HEK293 (cell line): ENCODE measurements around the gene KNG1.

Experiments
- CTCF ChIA-PET: fragments of 350-600 bp; formaldehyde crosslinking; extraction: SDS; loops from one replicate; lab custom pipeline; 2021; ENCODE audit warnings: antibody characterized with exemption; lab: Yijun Ruan, JAX
- POLR2A ChIA-PET: fragments of 300-600 bp; formaldehyde crosslinking; extraction: SDS; loops from one replicate; lab custom pipeline; 2020; ENCODE audit warnings: antibody characterized with exemption, inconsistent platforms; lab: Yijun Ruan, JAX
- H3K27ac ChIP-seq: fragments of 200-500 bp; sonication (Bioruptor generic); 2 replicates; pipeline ENCODE4 v1.5.1; 2014; ENCODE audit warnings: low read depth, low read length, control low read depth, inconsistent platforms; ENCODE audit errors: extremely low read depth
- H3K36me3 ChIP-seq, 2 experiments: fragments of 200-500 bp in 1 of 2; sonication (Bioruptor generic) in 1 of 2; 1 replicate in 1 of 2; 2 replicates in 1 of 2; pipeline ENCODE4 v1.5.1; 2014 to 2017; ENCODE audit warnings: inconsistent platforms in 2 of 2, low read length in 2 of 2; ENCODE audit not compliant: control insufficient read depth in 2 of 2, insufficient read depth in 1 of 2
- H3K4me1 ChIP-seq: fragments of 200-500 bp; sonication (Bioruptor generic); 2 replicates; pipeline ENCODE4 v1.5.1; 2014; ENCODE audit warnings: mild to moderate bottlenecking, low read length, inconsistent platforms; ENCODE audit not compliant: control insufficient read depth, insufficient read depth
- H3K4me3 ChIP-seq: 2 replicates; pipeline ENCODE4 v1.5.1; 2011; ENCODE audit warnings: low read depth, mild to moderate bottlenecking, control low read depth, low read length, moderate library complexity
- H3K9me3 ChIP-seq: fragments of 200-500 bp; sonication (Bioruptor generic); 2 replicates; pipeline ENCODE4 v1.5.1; 2014; ENCODE audit warnings: low read depth, low read length, inconsistent platforms; ENCODE audit not compliant: control insufficient read depth, insufficient read depth
- HOXD13 ChIP-seq: sonication (generic); formaldehyde crosslinking; IDR thresholded peaks from 2 replicates; pipeline ENCODE4 v1.8.0; 2022; ENCODE audit warnings: missing genetic modification reagents, borderline replicate concordance
- KLF8 ChIP-seq: fragments of 450-650 bp; formaldehyde crosslinking; IDR thresholded peaks from 2 replicates; pipeline ENCODE4 v1.5.1; 2016; ENCODE audit warnings: missing biosample characterization, missing genetic modification characterization
- MYNN ChIP-seq: fragments of 450-650 bp; formaldehyde crosslinking; IDR thresholded peaks from 2 replicates; pipeline ENCODE4 v1.5.1; 2016; ENCODE audit warnings: missing biosample characterization, missing genetic modification characterization, borderline replicate concordance
- MZF1 ChIP-seq: fragments of 450-650 bp; formaldehyde crosslinking; IDR thresholded peaks from 2 replicates; pipeline ENCODE4 v1.5.1; 2017; ENCODE audit warnings: missing biosample characterization, missing genetic modification characterization, borderline replicate concordance
- SCRT1 ChIP-seq: fragments of 450-650 bp; formaldehyde crosslinking; IDR thresholded peaks from 2 replicates; pipeline ENCODE4 v1.5.1; 2016; ENCODE audit warnings: missing biosample characterization, missing genetic modification characterization, borderline replicate concordance
- SCRT2 ChIP-seq: fragments of 450-650 bp; formaldehyde crosslinking; IDR thresholded peaks from 2 replicates; pipeline ENCODE4 v1.5.1; 2016; ENCODE audit warnings: missing biosample characterization, missing genetic modification characterization
- YY2 ChIP-seq: fragments of 450-650 bp; formaldehyde crosslinking; IDR thresholded peaks from 2 replicates; pipeline ENCODE4 v1.5.1; 2016; ENCODE audit warnings: missing biosample characterization, missing genetic modification characterization
- ZNF169 ChIP-seq: fragments of 450-650 bp; formaldehyde crosslinking; IDR thresholded peaks from 2 replicates; pipeline ENCODE4 v1.5.1; 2016; ENCODE audit warnings: missing biosample characterization, missing genetic modification characterization
- ZNF174 ChIP-seq: fragments of 450-650 bp; formaldehyde crosslinking; IDR thresholded peaks from 2 replicates; pipeline ENCODE4 v1.5.0; 2017; ENCODE audit warnings: missing biosample characterization, mild to moderate bottlenecking, missing genetic modification characterization
- ZNF184 ChIP-seq: fragments of 450-650 bp; IDR thresholded peaks from 2 replicates; pipeline ENCODE4 v1.5.1; 2018; ENCODE audit warnings: missing biosample characterization, mild to moderate bottlenecking, missing genetic modification characterization
- ZNF354C ChIP-seq: fragments of 450-650 bp; formaldehyde crosslinking; IDR thresholded peaks from 2 replicates; pipeline ENCODE4 v1.5.1; 2016; ENCODE audit warnings: missing biosample characterization, missing genetic modification characterization, low read depth, borderline replicate concordance
- ZNF404 ChIP-seq: fragments of 450-650 bp; formaldehyde crosslinking; IDR thresholded peaks from 2 replicates; pipeline ENCODE4 v1.5.1; 2017; ENCODE audit warnings: missing biosample characterization, missing genetic modification characterization
- ZNF426 ChIP-seq: fragments of 450-650 bp; formaldehyde crosslinking; IDR thresholded peaks from 2 replicates; pipeline ENCODE4 v1.5.1; 2017; ENCODE audit warnings: missing biosample characterization, missing genetic modification characterization, mild to moderate bottlenecking, inconsistent platforms, moderate library complexity
- ZNF548 ChIP-seq: fragments of 450-650 bp; formaldehyde crosslinking; IDR thresholded peaks from 2 replicates; pipeline ENCODE4 v1.5.1; 2016; ENCODE audit warnings: missing biosample characterization, missing genetic modification characterization
- ZNF560 ChIP-seq: fragments of 450-650 bp; formaldehyde crosslinking; IDR thresholded peaks from 2 replicates; pipeline ENCODE4 v1.5.1; 2017; ENCODE audit warnings: missing biosample characterization, missing genetic modification characterization, borderline replicate concordance
- ZNF626 ChIP-seq: fragments of 450-650 bp; sonication (Bioruptor Pico); formaldehyde crosslinking; IDR thresholded peaks from 2 replicates; pipeline ENCODE4 v1.5.1; 2018; ENCODE audit warnings: missing biosample characterization, missing genetic modification characterization, inconsistent platforms
- ZNF664 ChIP-seq: fragments of 450-650 bp; formaldehyde crosslinking; IDR thresholded peaks from 2 replicates; pipeline ENCODE4 v1.5.1; 2016; ENCODE audit warnings: missing biosample characterization, missing genetic modification characterization
- TF ChIP-seq, protein P1 (sequence below): fragments of 450-650 bp; formaldehyde crosslinking; IDR thresholded peaks from 2 replicates; pipeline ENCODE4 v1.5.1; 2016; ENCODE audit warnings: missing biosample characterization, missing genetic modification characterization
- TF ChIP-seq, protein P2 (sequence below): fragments of 450-650 bp; IDR thresholded peaks from 2 replicates; pipeline ENCODE4 v1.5.1; 2018; ENCODE audit warnings: missing biosample characterization, mild to moderate bottlenecking, missing genetic modification characterization
- TF ChIP-seq, protein P3 (sequence below): fragments of 450-650 bp; formaldehyde crosslinking; IDR thresholded peaks from 2 replicates; pipeline ENCODE4 v1.5.1; 2016; ENCODE audit warnings: missing biosample characterization, missing genetic modification characterization
- TF ChIP-seq, protein P4 (sequence below): fragments of 450-650 bp; formaldehyde crosslinking; IDR thresholded peaks from 2 replicates; pipeline ENCODE4 v1.5.1; 2017; ENCODE audit warnings: missing biosample characterization, missing genetic modification characterization
- TF ChIP-seq, protein P5 (sequence below): fragments of 450-650 bp; formaldehyde crosslinking; IDR thresholded peaks from 2 replicates; pipeline ENCODE4 v1.5.1; 2016; ENCODE audit warnings: missing biosample characterization, missing genetic modification characterization
- TF ChIP-seq, protein P6 (sequence below): fragments of 450-650 bp; formaldehyde crosslinking; IDR thresholded peaks from 2 replicates; pipeline ENCODE4 v1.5.1; 2016; ENCODE audit warnings: missing biosample characterization, missing genetic modification characterization

KNG1 gene

DNA sequence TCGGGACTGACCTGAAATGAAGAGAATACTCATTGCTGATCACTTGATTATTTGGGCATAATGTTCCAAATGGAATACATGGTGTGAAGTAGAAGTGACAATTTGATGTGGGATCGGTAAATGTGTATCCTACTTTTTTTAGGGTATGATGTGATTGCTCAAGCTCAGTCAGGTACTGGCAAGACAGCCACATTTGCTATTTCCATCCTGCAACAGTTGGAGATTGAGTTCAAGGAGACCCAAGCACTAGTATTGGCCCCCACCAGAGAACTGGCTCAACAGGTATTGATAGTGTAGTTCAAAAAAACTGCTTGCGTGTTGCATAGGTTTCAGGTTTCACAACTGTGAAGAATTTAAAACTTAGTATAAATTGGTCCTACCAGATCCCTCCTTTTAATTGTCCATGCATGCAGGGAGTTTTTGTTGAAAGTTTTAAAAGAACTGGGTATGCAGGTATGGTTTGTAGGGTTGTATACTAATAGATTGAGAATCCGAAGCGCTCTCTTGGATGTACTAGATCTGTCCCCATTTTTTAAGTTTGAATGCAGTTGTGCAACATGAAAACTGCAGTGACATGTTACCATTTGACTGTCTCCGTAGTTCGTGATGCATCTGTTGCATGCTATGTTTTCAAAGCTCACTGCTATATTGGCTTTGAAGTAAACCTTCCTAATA is 67.8 kb downstream of the KNG1 start:
- Histone ChIP-seq H3K4me1 (no peaks in the 10 kb centered on the region), H3K36me3 (peaks cover 0 to 63% of the 10 kb centered on the region in 2 experiments; a peak in 2 of 3 replicates), H3K4me3 (peak overlapping the region; percentile 100)
- CTCF ChIA-PET = interaction anchor here (1.3 kb wide), 1 partner anchor 168 kb away, joined by 3 read pairs; no protein-coding TSS in a partner anchor
- TF ChIP-seq MZF1 (tag by site-specific recombination) = no peak
- TF ChIP-seq SCRT2 = peak; percentile 94
- TF ChIP-seq ZNF560 (tag by site-specific recombination) = no peak
- TF ChIP-seq, protein P1, sequence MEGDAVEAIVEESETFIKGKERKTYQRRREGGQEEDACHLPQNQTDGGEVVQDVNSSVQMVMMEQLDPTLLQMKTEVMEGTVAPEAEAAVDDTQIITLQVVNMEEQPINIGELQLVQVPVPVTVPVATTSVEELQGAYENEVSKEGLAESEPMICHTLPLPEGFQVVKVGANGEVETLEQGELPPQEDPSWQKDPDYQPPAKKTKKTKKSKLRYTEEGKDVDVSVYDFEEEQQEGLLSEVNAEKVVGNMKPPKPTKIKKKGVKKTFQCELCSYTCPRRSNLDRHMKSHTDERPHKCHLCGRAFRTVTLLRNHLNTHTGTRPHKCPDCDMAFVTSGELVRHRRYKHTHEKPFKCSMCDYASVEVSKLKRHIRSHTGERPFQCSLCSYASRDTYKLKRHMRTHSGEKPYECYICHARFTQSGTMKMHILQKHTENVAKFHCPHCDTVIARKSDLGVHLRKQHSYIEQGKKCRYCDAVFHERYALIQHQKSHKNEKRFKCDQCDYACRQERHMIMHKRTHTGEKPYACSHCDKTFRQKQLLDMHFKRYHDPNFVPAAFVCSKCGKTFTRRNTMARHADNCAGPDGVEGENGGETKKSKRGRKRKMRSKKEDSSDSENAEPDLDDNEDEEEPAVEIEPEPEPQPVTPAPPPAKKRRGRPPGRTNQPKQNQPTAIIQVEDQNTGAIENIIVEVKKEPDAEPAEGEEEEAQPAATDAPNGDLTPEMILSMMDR = no peak
- no peak for TF ChIP-seq HOXD13
- TF ChIP-seq MYNN (tag by site-specific recombination) = no peak
- peak; percentile 72 for TF ChIP-seq SCRT1 (tag by site-specific recombination)
- TF ChIP-seq ZNF426 = no peak
- TF ChIP-seq KLF8 (tag by site-specific recombination) = no peak
- TF ChIP-seq, protein P2, sequence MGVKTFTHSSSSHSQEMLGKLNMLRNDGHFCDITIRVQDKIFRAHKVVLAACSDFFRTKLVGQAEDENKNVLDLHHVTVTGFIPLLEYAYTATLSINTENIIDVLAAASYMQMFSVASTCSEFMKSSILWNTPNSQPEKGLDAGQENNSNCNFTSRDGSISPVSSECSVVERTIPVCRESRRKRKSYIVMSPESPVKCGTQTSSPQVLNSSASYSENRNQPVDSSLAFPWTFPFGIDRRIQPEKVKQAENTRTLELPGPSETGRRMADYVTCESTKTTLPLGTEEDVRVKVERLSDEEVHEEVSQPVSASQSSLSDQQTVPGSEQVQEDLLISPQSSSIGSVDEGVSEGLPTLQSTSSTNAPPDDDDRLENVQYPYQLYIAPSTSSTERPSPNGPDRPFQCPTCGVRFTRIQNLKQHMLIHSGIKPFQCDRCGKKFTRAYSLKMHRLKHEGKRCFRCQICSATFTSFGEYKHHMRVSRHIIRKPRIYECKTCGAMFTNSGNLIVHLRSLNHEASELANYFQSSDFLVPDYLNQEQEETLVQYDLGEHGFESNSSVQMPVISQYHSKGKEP = peak; percentile 59; the same call in 1 of the 2 replicates
- TF ChIP-seq, protein P3, sequence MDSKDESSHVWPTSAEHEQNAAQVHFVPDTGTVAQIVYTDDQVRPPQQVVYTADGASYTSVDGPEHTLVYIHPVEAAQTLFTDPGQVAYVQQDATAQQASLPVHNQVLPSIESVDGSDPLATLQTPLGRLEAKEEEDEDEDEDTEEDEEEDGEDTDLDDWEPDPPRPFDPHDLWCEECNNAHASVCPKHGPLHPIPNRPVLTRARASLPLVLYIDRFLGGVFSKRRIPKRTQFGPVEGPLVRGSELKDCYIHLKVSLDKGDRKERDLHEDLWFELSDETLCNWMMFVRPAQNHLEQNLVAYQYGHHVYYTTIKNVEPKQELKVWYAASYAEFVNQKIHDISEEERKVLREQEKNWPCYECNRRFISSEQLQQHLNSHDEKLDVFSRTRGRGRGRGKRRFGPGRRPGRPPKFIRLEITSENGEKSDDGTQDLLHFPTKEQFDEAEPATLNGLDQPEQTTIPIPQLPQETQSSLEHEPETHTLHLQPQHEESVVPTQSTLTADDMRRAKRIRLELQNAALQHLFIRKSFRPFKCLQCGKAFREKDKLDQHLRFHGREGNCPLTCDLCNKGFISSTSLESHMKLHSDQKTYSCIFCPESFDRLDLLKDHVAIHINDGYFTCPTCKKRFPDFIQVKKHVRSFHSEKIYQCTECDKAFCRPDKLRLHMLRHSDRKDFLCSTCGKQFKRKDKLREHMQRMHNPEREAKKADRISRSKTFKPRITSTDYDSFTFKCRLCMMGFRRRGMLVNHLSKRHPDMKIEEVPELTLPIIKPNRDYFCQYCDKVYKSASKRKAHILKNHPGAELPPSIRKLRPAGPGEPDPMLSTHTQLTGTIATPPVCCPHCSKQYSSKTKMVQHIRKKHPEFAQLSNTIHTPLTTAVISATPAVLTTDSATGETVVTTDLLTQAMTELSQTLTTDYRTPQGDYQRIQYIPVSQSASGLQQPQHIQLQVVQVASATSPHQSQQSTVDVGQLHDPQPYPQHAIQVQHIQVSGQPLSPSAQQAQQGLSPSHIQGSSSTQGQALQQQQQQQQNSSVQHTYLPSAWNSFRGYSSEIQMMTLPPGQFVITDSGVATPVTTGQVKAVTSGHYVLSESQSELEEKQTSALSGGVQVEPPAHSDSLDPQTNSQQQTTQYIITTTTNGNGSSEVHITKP = no peak
- TF ChIP-seq, protein P4, sequence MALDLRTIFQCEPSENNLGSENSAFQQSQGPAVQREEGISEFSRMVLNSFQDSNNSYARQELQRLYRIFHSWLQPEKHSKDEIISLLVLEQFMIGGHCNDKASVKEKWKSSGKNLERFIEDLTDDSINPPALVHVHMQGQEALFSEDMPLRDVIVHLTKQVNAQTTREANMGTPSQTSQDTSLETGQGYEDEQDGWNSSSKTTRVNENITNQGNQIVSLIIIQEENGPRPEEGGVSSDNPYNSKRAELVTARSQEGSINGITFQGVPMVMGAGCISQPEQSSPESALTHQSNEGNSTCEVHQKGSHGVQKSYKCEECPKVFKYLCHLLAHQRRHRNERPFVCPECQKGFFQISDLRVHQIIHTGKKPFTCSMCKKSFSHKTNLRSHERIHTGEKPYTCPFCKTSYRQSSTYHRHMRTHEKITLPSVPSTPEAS (tag by site-specific recombination) = no peak
- TF ChIP-seq ZNF169 = no peak
- TF ChIP-seq, all 188 proteins: peak for 3
- POLR2A ChIA-PET = interaction anchor here (0.9 to 4.2 kb wide), 5 partner anchors 18 to 215 kb away, joined by 3 to 33 read pairs (median 5); partner anchors contain the start of gene DNAJB11
- no peak overlapping the region; the same call in 1 of the 2 replicates for H3K27ac ChIP-seq
- no peaks in the 10 kb centered on the region for H3K9me3 ChIP-seq

DNA sequence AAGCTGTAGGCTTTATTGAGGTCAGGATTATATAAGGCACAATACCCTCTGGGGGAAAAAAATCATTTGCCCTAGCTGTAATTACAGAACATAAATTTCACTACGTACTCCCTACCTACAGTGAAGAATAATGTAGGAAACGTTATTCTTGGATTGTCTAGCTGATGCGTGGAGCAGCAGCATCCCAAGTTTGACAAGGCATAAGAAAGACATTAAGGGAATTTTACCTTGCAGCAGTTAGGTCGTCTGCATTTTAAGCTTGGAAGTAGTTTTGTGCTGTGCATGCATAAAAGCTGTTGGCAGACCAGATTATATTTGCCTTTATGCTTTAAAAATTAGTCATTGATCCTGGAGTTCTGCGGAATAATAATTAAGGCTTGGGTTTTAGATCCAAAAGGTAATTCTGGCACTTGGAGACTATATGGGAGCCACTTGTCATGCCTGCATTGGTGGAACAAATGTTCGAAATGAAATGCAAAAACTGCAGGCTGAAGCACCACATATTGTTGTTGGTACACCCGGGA is 68.4 kb downstream of the KNG1 start:
- ChIA-PET POLR2A (interaction anchor here (1.0 to 4.2 kb wide), 2 partner anchors 37 to 215 kb away, joined by 3 to 33 read pairs; partner anchors contain the start of gene DNAJB11), CTCF (interaction anchor here (1.3 kb wide), 1 partner anchor 168 kb away, joined by 3 read pairs; no protein-coding TSS in a partner anchor)
- H3K36me3 ChIP-seq = peaks cover 0 to 69% of the 10 kb centered on the region in 2 experiments; a peak in 2 of 3 replicates
- H3K4me3 ChIP-seq = peak overlapping the region; percentile 100
- H3K4me1 ChIP-seq = no peaks in the 10 kb centered on the region
- H3K27ac ChIP-seq = no peak overlapping the region
- H3K9me3 ChIP-seq = no peaks in the 10 kb centered on the region
- TF ChIP-seq, protein P5, sequence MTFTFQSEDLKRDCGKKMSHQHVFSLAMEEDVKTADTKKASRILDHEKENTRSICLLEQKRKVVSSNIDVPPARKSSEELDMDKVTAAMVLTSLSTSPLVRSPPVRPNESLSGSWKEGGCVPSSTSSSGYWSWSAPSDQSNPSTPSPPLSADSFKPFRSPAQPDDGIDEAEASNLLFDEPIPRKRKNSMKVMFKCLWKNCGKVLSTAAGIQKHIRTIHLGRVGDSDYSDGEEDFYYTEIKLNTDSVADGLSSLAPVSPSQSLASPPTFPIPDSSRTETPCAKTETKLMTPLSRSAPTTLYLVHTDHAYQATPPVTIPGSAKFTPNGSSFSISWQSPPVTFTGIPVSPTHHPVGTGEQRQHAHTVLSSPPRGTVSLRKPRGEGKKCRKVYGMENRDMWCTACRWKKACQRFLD = no peak
- no peak for TF ChIP-seq ZNF664 (tag by site-specific recombination)
- TF ChIP-seq, protein P6, sequence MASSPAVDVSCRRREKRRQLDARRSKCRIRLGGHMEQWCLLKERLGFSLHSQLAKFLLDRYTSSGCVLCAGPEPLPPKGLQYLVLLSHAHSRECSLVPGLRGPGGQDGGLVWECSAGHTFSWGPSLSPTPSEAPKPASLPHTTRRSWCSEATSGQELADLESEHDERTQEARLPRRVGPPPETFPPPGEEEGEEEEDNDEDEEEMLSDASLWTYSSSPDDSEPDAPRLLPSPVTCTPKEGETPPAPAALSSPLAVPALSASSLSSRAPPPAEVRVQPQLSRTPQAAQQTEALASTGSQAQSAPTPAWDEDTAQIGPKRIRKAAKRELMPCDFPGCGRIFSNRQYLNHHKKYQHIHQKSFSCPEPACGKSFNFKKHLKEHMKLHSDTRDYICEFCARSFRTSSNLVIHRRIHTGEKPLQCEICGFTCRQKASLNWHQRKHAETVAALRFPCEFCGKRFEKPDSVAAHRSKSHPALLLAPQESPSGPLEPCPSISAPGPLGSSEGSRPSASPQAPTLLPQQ (tag by site-specific recombination) = no peak
- no peak for TF ChIP-seq ZNF174 (tag by site-specific recombination)
- no peak for TF ChIP-seq ZNF354C (tag by site-specific recombination)
- no peak for TF ChIP-seq YY2
- TF ChIP-seq ZNF184 (tag by site-specific recombination) = no peak
- no peak for TF ChIP-seq ZNF626 (tag by site-specific recombination)
- no peak for TF ChIP-seq ZNF404 (tag by site-specific recombination)
- no peak for TF ChIP-seq ZNF548 (tag by site-specific recombination)
